Stimulated activated CD8-positive, alpha-beta memory T cell treated with anti-CD3 and anti-CD28 coated beads, Interleukin-15, amount 100 ng/mL, for 24 hours (primary cell): ENCODE results near the gene PRSS36.
"Not testable (repeated sequence)": the region's sequence is repeated elsewhere in the genome, so short reads cannot be mapped to it uniquely, and the experiment has no call there.

Source experiments
- DNase-seq: peaks from one replicate; pipeline ENCODE4 v3.0.0-alpha.2; 2020; ENCODE audit warnings: low read depth

Gene PRSS36

DNA sequence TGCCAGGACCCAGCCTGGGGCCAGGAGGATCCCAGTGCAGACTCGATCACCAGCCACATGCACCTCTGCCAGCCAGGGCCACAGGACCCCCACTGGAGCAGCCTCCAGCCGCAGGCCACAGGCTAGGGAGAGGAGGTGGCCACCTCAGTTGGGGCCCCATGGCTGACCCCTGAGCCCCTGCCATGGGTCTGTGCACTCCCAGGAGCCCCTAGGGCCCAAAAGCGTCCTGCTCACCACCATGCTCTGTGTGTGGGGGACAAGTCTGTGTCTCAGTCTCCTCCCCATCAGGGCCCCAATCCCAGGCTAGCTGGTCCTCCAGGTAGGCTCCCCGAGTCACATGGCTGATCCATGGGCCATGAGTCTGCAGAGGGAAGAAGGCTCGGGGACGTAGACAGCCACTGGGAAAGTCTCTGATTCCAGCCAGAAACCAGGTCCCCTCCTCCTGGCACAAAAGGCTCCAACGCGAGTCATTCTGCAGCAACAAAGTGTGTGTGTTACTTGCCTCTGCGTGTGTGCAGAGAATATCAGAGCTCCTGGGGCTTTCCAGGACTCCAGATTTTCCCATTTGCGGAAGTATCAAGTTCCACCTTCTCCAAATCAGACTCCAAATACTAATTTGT lies 8.3 kb downstream of the PRSS36 start:
- DNase-seq, result no peak

DNA sequence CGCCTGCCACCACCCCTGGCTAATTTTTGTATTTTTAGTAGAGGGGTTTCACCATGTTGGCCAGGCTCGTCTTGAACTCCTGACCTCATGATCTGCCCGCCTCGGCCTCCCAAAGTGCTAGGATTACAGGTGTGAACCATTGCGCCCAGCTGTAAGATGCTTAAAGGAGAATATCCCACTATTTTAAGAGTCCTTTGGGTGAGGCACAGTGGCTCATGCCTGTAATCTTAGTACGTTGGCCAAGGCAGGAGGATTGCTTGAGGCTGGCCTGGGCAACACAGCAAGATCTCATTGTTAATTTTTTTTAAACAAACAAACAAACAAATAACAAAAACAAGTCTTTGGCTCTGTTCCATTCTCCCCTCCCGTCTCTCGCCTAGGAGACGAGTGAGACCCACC lies 8.8 kb downstream of the PRSS36 start:
- not testable (repeated sequence) for DNase-seq

DNA sequence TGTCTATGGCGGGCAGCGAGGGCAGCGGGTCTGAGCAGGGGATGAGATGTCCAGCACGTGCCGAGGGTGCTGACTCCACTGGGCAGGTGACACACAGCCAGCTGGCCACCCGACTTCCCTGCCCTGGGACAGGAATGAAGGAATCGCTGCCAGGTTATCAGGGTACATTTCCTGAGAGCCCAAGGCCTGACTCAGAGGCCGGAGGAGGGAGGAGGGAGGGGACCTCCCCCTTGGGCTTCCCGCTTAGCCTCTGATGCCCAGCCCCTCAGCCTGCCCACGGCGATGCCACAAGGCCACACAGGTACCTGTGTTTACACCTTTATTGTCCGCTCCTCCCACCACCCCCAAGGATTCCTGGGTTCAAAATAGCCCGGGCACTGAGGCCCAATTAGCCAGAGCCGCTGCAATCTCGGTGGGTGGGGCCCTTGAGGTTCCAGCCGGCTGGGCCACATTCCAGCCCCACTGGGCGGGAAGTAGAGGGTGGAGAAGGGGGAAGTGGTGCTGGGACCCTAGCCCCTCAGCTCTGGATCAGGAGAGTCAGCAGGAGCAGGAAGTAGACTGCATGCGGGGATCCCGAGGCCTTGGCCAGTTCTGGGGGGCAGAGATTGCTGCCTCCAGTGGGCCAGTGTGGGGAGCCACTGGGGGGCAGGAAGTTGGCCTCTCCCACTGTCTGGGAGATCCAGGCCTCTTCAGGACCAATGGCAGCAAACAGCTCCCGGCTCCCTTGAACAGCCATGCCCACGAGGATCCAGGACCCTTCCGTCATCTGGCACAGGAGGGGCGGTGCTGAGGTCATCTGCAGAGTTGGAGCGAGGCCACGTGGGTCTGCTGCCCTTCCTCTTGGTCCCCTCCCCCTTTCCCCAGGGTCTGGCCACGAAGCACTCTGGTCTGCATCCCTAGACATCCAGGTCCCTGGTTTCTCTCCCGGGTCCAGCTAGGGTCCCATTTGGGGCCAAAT lies 11.0 kb downstream of the PRSS36 start:
- DNase-seq, result no peak

- DNase-seq, result not testable (repeated sequence)
Measured at GRCh38 chr16:31136822-31137499, 12.9 kb downstream of the PRSS36 start.

- DNase-seq, result no peak
Measured at GRCh38 chr16:31136287-31136662, 13.6 kb downstream of the PRSS36 start.

- DNase-seq, result no peak
Measured at GRCh38 chr16:31135535-31136286, 14.2 kb downstream of the PRSS36 start, which contains the start of gene PRSS8. Gene PRSS8 (minus strand): TSS chr16:31135727. CDS start chr16:31135498, 229 bp downstream.

GRCh38 chr16:31134625-31135534 lies 15.0 kb downstream of the PRSS36 start:
- DNase-seq, result no peak

DNA sequence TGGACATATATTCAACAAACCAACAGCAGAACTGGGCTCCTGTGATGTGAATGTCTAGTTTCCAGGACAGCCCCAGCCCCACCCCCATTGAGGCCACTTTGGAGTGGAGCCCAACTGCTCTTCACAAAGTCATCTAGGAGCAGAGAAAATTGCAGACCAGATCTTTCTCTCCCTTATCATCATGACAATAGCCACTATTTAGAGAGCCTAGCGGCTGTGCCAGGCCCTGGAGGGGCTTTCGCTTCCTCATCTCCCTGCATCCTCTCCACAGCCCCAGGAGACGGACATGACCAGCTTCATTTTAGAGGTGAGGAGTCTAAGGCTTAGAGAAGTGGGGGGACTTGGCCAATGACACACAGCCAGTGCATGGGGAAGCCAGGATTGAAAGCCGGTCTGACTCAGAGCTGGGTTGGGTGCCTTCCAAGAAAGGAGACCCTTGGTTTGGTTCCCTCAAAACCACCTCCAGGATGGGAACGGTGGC lies 15.7 kb downstream of the PRSS36 start:
- DNase-seq, result no peak

DNA sequence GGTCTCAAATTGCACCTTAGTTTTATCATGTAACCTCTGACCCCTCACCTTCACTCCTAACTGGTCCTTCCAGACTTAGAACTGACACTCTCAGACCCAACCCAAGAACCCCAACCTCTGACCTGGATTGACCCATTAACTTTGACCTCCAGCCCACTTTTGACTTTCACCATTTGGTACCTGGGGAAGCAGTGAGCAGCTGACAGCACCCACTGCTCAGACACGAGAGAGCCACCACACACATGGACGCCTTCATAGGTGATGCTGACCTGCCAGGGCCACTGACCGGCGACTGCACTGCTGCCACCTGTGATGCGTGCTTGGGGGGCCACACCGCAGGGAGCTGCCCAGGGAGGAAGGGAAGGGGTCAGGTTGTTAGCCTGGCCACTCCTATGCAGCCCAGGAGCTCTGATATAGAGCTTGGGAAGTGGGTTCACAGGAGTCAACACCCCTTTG lies 16.8 kb downstream of the PRSS36 start:
- no peak for DNase-seq

GRCh38 chr16:31132303-31132979 lies 17.4 kb downstream of the PRSS36 start:
- no peak for DNase-seq

DNA sequence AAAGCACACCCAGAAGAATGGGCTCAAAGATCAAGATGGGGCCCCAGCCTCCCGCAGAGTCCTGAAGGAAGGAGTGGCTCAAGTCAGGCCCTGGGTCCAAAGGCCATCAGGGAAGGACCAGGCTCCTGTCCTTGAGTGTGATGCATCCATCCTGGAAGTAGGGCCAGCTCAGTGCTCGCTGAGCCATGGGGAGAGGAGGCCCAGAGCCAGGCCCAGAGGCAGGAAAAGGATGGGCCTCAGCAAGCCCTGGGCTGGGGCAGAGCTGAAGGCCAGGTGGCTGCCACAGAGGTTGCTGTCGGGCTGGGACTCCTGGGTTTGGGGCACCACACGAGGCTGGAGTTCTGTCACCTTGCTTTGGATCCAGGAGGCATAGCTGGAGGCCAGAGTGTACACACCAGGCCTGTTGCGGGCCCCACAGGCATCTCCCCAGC lies 18.0 kb downstream of the PRSS36 start:
- no peak for DNase-seq

DNA sequence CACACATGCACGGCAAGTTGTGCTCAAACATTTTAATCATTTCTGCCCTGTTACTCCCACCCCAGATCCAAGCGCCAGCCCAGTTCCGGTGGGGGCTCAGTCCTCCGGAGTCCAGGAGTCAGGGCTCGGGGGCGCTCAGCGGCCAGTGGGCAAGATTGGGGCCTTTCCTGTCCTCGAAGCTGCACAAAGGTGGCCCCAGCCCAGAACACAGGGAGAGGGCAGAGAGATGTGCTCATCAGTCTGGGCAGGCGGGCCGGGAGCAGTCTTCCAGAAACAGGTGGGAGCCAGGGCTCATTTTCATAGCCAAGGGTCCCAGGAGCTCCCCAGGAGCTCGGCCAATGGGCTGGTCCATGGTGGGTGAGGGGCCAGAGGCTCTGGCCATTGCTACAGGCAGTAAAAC lies 18.4 kb downstream of the PRSS36 start:
- DNase-seq, result no peak

- DNase-seq, result no peak
Measured at GRCh38 chr16:31130899-31131298, 19.0 kb downstream of the PRSS36 start.

GRCh38 chr16:31130336-31130891 lies 19.5 kb downstream of the PRSS36 start:
- no peak for DNase-seq

DNA sequence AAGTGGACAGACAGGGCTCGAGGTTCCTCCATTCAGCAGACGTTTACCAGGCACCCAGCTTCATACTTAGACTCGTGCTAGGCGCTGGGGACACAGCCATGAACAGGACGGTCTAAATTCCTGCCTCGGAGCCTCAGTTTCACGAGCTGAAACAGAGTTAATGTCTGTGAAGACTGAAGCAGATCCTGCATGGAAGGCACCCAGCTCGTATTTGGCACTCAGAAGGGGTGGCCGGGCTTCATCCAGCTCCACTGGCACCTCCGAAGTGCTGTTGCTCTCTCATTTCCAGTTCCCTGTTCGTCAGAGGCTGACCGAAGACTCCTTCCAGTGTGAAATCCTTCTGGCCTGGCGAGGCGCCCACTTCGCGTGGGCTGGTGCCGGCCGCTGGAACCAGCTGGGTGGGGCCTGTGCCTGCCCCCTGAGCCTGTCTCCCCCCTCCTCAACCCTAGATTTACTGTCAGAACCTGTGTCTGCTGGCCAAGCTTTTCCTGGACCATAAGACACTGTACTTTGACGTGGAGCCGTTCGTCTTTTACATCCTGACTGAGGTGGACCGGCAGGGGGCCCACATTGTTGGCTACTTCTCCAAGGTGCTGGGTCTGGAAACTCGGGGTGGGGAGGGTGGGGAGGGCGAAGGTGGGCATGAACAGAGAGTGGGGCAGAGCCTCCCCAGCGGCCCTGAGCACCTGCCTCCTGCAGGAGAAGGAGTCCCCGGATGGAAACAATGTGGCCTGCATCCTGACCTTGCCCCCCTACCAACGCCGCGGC lies 20.1 kb downstream of the PRSS36 start:
- no peak for DNase-seq

DNA sequence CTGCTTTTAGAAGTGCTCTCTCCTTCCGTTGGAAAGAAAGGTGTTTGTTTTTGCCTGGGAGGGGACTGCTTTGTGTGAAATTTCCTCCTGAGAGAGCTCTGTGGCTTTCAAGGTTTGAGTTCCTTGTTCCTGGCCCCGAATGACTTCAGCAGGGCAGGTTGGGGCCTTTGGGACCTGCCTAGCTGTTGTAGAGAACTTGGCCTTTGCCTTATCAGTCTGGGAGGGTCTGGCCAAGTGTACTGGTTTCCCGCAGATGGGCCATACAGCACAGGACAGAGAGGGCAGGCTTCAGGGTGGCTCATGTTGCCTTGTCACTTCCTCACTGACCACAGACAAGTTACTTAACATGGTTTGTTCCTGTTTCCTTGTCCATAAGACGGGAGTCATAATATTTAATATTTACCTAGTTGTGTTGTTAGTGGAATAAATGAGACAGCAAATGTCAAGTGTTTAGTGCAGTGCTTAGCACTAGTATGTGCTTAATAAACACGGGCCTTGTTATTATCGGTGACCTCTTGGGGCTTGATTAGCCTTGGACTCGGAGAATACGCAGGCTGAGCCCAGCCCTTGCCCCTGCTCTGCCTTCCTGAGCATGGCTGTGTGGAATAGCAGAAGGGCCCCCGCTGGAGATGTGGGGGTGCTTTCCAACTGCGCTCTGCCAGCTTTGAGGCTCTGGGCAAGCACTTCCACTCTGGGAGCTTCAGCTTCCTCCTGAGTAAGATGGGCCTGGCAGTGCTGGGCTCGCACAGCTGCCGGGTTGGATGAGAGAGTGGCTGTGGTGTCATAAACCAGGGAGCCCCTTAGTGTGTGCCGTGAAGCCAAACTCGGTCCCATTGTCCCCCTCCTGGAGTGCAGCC lies 20.9 kb downstream of the PRSS36 start:
- DNase-seq, result no peak

DNA sequence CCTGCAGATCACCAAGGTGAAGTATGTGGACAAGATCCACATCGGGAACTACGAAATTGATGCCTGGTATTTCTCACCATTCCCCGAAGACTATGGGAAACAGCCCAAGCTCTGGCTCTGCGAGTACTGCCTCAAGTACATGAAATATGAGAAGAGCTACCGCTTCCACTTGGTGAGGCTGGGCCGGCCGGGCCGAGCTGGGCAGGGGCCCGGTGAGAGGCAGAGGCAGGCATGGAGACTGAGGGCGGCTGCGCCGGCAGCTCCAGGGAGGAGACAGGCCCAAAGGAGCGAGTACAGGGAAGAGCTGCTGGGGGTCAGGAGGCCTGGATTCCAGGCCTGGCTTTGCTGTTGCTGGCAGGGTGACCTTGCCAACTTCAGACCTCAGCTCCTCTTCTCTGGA lies 22.7 kb downstream of the PRSS36 start:
- no peak for DNase-seq

DNA sequence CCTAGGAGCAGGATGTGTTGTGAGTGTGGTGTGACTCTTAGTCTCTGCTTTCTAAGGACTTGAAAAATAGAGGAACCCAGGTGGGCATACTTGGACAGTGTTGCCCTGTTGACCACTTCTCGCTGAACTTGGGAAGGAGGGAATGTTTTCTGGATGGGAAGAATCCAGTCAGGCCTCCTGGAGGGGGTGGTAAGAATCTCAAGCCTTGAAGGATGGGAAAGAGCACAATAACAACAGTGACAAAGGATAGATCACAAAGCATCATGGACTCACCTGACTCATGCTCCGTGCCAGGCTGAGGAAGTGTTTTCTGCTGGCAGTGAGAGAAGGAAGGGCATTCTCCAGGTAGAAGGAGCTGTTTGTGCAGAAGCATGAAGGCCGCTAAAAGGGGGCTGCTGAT lies 24.0 kb downstream of the PRSS36 start:
- no peak for DNase-seq
